B cell (primary cell): Measurements from ENCODE around the gene ROMO1. TPM values are rescaled to one million over a fixed set of nuclear protein-coding genes. Genes with fewer than 3 reads are reported as not detected.

Source experiments
- ATAC-seq: fragments of 200-7000 bp; cut with Tn5 transposase; one replicate; pipeline ENCODE4 v1.10.0; 2021; ENCODE audit warnings: low read depth, mild to moderate bottlenecking, moderate number of reproducible peaks, moderate library complexity
- CTCF ChIA-PET: fragments of 350-600 bp; sonication (Branson Sonifier 250); formaldehyde crosslinking; loops from one replicate; lab custom pipeline; 2021; ENCODE audit warnings: antibody characterized with exemption, inconsistent platforms; lab: Charles Lee
- POLR2A ChIA-PET: fragments of 350-600 bp; sonication (Branson Sonifier 250); formaldehyde crosslinking; loops from one replicate; lab custom pipeline; 2021; ENCODE audit warnings: antibody characterized with exemption; lab: Charles Lee
- DNase-seq: peaks from one replicate; pipeline ENCODE4 v3.0.0; 2013
- H2AFZ ChIP-seq: 2 replicates; pipeline ENCODE4 v1.6.1; 2012; ENCODE audit warnings: mild to moderate bottlenecking, low read depth, low read length; ENCODE audit not compliant: insufficient read depth, poor library complexity, severe bottlenecking
- H3K27ac ChIP-seq, 2 donors: 1 replicate in 1 of 2; 2 replicates in 1 of 2; pipeline ENCODE4 v1.5.1; 2012 to 2013; ENCODE audit warnings: low read length in 2 of 2, mild to moderate bottlenecking in 2 of 2, moderate library complexity in 1 of 2
- H3K27me3 ChIP-seq, 4 experiments: fragments of 200-600 bp in 1 of 4; sonication (generic) in 1 of 4; replicated peaks in 1 of 4; 1 replicate in 2 of 4; 2 replicates in 2 of 4; pipeline versions ENCODE4 v1.6.1 to v1.7.0; 2013 to 2016; ENCODE audit warnings: low read length in 3 of 4, mild to moderate bottlenecking in 2 of 4, mixed read lengths in 1 of 4, moderate library complexity in 1 of 4; ENCODE audit not compliant: insufficient read depth in 4 of 4, control insufficient read depth in 3 of 4; ENCODE audit errors: control extremely low read depth in 1 of 4
- H3K36me3 ChIP-seq, 2 experiments: replicated peaks in 1 of 2; 1 replicate in 1 of 2; 2 replicates in 1 of 2; pipeline versions ENCODE4 v1.6.1 to v1.7.1; 2013; ENCODE audit warnings: low read length in 1 of 2; ENCODE audit not compliant: insufficient read depth in 2 of 2, control insufficient read depth in 1 of 2; ENCODE audit errors: control extremely low read depth in 1 of 2, extremely low read depth in 1 of 2
- H3K4me1 ChIP-seq, 2 donors: fragments of 200-600 bp in 1 of 2; sonication (generic) in 1 of 2; 1 replicate in 1 of 2; 2 replicates in 1 of 2; pipeline versions ENCODE4 v1.5.1 to v1.6.1; 2013 to 2017; ENCODE audit warnings: low read length in 2 of 2; ENCODE audit not compliant: control insufficient read depth in 2 of 2, insufficient read depth in 2 of 2
- H3K4me2 ChIP-seq: replicated peaks from 2 replicates; pipeline ENCODE3; 2012; ENCODE audit warnings: mild to moderate bottlenecking, low read depth, low read length; ENCODE audit not compliant: poor library complexity, severe bottlenecking
- H3K4me3 ChIP-seq, 5 experiments: fragments of 200-600 bp in 1 of 5; sonication (generic) in 1 of 5; 1 replicate in 3 of 5; 2 replicates in 2 of 5; pipeline versions ENCODE4 v1.5.1 to v1.7.0; 2011 to 2016; ENCODE audit warnings: low read length in 4 of 5, mild to moderate bottlenecking in 4 of 5, low read depth in 2 of 5, control low read depth in 1 of 5, moderate library complexity in 1 of 5; ENCODE audit not compliant: insufficient read depth in 1 of 5; ENCODE audit errors: control extremely low read depth in 1 of 5, extremely low read depth in 1 of 5
- H3K79me2 ChIP-seq: fragments of 200-600 bp; sonication (generic); one replicate; pipeline ENCODE4 v1.6.0; 2016; ENCODE audit warnings: low read length; ENCODE audit not compliant: control insufficient read depth, insufficient read depth
- H3K9ac ChIP-seq: fragments of 200-600 bp; sonication (generic); 2 replicates; pipeline ENCODE4 v1.6.1; 2017; ENCODE audit warnings: mild to moderate bottlenecking, low read length, moderate library complexity
- H3K9me3 ChIP-seq, 3 donors: one replicate each; pipeline versions ENCODE4 v1.6.1 to v1.7.1; 2013; ENCODE audit warnings: low read length in 2 of 3; ENCODE audit not compliant: control insufficient read depth in 2 of 3, insufficient read depth in 1 of 3; ENCODE audit errors: control extremely low read depth in 1 of 3
- H4K20me1 ChIP-seq: 2 replicates; pipeline ENCODE4 v1.6.0; 2012; ENCODE audit warnings: mild to moderate bottlenecking, low read length; ENCODE audit not compliant: insufficient read depth, control insufficient read depth, poor library complexity, severe bottlenecking
- H3K27ac Mint-ChIP-seq: one replicate; pipeline ENCODE4 v1.8.0; 2021; ENCODE audit warnings: mixed read lengths
- H3K27me3 Mint-ChIP-seq: one replicate; pipeline ENCODE4 v1.8.0; 2021; ENCODE audit warnings: mixed read lengths
- H3K4me1 Mint-ChIP-seq: one replicate; pipeline ENCODE4 v1.8.0; 2021; ENCODE audit warnings: mixed read lengths
- H3K4me3 Mint-ChIP-seq: one replicate; pipeline ENCODE4 v1.8.0; 2021; ENCODE audit warnings: mixed read lengths
- H3K9me3 Mint-ChIP-seq: one replicate; pipeline ENCODE4 v1.8.0; 2022; ENCODE audit warnings: mixed read lengths; ENCODE audit not compliant: insufficient read depth
- EZH2 ChIP-seq: IDR thresholded peaks from 2 replicates; pipeline ENCODE4 v1.6.1; 2012; ENCODE audit warnings: borderline replicate concordance, low read depth, mild to moderate bottlenecking, moderate library complexity, low read length; ENCODE audit not compliant: insufficient read depth, poor library complexity, severe bottlenecking
- WGBS: methylation state at CpG from one replicate; pipeline ENCODE4 v1.1.5; 2013; ENCODE audit warnings: missing lambda C conversion rate; ENCODE audit not compliant: insufficient coverage; 5-methylcytosine and 5-hydroxymethylcytosine counted together
- intact Hi-C: fragments of 100-400 bp; cut with micrococcal nuclease; formaldehyde crosslinking; loops from one replicate; pipeline ENCODE4 v1.10.0; 2022
- polyA plus RNA-seq: library from polyadenylated mRNA; depleted of rRNA; stranded (reverse); fragments of >200 nt; gene quantifications from 2 replicates; pipeline ENCODE4 v1.2.3, GENCODE V29; 2012
- total RNA-seq, 2 donors: library from RNA; stranded (reverse); fragments of 120-200 nt in 1 of 2; gene quantifications; 1 replicate in 1 of 2; 2 replicates in 1 of 2; pipeline versions ENCODE4 v1.2.3 to v1.2.4, GENCODE V29; 2013 to 2022
- TF ChIP-seq, protein P1 (sequence below): fragments of 200-600 bp; IDR thresholded peaks from one replicate; pipeline ENCODE4 v1.8.0; 2022; ENCODE audit warnings: antibody characterized with exemption, mild to moderate bottlenecking

ROMO1 gene
- total and polyA plus RNA-seq, 2 donors (not counting 1 experiment from before 2014, with no cell fraction given): 38.1 to 145 TPM

GRCh38 chr20:35652641-35653429 lies 46.4 kb upstream of the ROMO1 start:
- TF ChIP-seq EZH2: no peak
- Histone ChIP-seq H3K4me1 (peaks cover 0 to 7% of the 10 kb centered on the region in 2 donors), H3K9me3 (no peaks in the 10 kb centered on the region), H4K20me1 (peaks cover 62% of the 10 kb centered on the region), H3K36me3 (peaks cover 0 to 60% of the 10 kb centered on the region in 2 experiments), H3K27ac (no peak overlapping the region), H3K9ac (no peak overlapping the region), H3K4me3 (no peak overlapping the region), H3K27me3 (no peaks in the 10 kb centered on the region), H2AFZ (no peak overlapping the region), H3K4me2 (no peak overlapping the region), H3K79me2 (peaks cover 96% of the 10 kb centered on the region)
- intact Hi-C loops: no loop called here
- DNase-seq (no peak), ATAC-seq (no peak)
- H3K27me3 Mint-ChIP-seq: no peaks in the 10 kb centered on the region
- peaks cover 32% of the 10 kb centered on the region for H3K4me1 Mint-ChIP-seq
- H3K27ac Mint-ChIP-seq: no peak overlapping the region
- no peak overlapping the region for H3K4me3 Mint-ChIP-seq
- WGBS: 97% methylated on average over 12 of the region's 13 CpGs
- no peaks in the 10 kb centered on the region for H3K9me3 Mint-ChIP-seq
- POLR2A ChIA-PET: no interaction called here
- CTCF ChIA-PET: interaction anchor here (1.0 kb wide), 2 partner anchors 11 to 33 kb away, joined by 3 read pairs; no protein-coding TSS in a partner anchor

- intact Hi-C loops: no loop called here
- DNase-seq (no peak), ATAC-seq (no peak)
- H3K4me1 Mint-ChIP-seq: peaks cover 34% of the 10 kb centered on the region
- no peaks in the 10 kb centered on the region for H3K27me3 ChIP-seq
- ChIA-PET CTCF (no interaction called here), POLR2A (no interaction called here)
- 100% methylated on average over 3 of the region's 3 CpGs for WGBS
- H3K4me1 ChIP-seq: peaks cover 0 to 7% of the 10 kb centered on the region in 2 donors
- no peaks in the 10 kb centered on the region for H3K9me3 Mint-ChIP-seq
- no peak for TF ChIP-seq EZH2
- TF ChIP-seq, protein P1, sequence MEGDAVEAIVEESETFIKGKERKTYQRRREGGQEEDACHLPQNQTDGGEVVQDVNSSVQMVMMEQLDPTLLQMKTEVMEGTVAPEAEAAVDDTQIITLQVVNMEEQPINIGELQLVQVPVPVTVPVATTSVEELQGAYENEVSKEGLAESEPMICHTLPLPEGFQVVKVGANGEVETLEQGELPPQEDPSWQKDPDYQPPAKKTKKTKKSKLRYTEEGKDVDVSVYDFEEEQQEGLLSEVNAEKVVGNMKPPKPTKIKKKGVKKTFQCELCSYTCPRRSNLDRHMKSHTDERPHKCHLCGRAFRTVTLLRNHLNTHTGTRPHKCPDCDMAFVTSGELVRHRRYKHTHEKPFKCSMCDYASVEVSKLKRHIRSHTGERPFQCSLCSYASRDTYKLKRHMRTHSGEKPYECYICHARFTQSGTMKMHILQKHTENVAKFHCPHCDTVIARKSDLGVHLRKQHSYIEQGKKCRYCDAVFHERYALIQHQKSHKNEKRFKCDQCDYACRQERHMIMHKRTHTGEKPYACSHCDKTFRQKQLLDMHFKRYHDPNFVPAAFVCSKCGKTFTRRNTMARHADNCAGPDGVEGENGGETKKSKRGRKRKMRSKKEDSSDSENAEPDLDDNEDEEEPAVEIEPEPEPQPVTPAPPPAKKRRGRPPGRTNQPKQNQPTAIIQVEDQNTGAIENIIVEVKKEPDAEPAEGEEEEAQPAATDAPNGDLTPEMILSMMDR: no peak
- H3K4me3 Mint-ChIP-seq: no peak overlapping the region
- no peaks in the 10 kb centered on the region for H3K27me3 Mint-ChIP-seq
- H3K4me2 ChIP-seq: no peak overlapping the region
- no peak overlapping the region for H3K4me3 ChIP-seq
- H3K79me2 ChIP-seq: peaks cover 99% of the 10 kb centered on the region
- H3K9ac ChIP-seq: no peak overlapping the region
- H2AFZ ChIP-seq: no peak overlapping the region
- H4K20me1 ChIP-seq: peaks cover 57% of the 10 kb centered on the region
- H3K27ac ChIP-seq: no peak overlapping the region
- no peak overlapping the region for H3K27ac Mint-ChIP-seq
- no peaks in the 10 kb centered on the region for H3K9me3 ChIP-seq
- H3K36me3 ChIP-seq: peaks cover 0 to 60% of the 10 kb centered on the region in 2 experiments
These were observed 45.8 kb upstream of the ROMO1 start for GRCh38 chr20:35653430-35653734.
